ENCODE results near the gene LRIG2. TPM values are rescaled to one million over a fixed set of nuclear protein-coding genes. Genes with fewer than 3 reads are reported as not detected.
A peak's percentile ranks its signal among the peaks of the same experiment; 100 is the strongest.

LRIG2 gene
- total and polyA plus RNA-seq, 9 of the 15 experiments (the other 6 are each of a cell fraction or from before 2014, with no cell fraction given): 1.8 to 28.1 (median 11.5) TPM

DNA sequence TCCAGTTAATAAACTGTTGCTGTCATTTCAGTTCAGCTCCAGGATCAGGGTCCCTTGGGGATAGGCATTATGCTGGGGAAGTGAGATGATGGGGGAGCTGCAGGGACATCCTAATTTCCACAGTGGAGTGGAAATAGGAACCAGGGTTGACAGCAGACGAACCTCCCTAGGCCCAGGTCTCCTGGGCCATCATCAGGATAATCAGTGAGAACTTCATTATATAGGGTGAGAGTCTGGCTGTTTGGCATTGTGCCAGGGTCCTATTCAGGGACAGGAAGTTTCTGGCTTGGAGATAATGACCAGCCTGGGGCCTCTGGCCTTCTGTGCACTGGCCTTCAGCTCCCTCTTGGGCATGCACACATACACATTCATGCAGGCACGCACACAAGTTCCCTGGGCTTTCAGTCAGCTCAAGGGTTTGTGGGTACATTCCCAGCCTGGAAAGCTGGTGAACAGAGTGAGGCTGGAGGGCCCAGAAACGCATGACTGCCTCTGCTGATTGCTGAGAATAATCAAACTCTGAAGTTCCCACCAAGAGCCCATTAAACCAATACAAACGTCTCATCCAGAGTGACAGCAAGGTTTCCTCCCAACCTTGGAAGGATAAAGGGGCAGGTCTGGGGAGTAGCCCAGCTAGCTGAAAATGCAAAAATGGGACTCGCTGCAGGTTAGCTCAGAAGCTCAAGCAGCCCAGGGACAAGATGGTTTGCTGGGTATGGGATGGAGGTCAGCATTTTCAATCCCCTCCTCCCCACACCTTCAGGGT lies 13.9 kb upstream of the LRIG2 start (continued):
- TF ChIP-seq, protein P1, sequence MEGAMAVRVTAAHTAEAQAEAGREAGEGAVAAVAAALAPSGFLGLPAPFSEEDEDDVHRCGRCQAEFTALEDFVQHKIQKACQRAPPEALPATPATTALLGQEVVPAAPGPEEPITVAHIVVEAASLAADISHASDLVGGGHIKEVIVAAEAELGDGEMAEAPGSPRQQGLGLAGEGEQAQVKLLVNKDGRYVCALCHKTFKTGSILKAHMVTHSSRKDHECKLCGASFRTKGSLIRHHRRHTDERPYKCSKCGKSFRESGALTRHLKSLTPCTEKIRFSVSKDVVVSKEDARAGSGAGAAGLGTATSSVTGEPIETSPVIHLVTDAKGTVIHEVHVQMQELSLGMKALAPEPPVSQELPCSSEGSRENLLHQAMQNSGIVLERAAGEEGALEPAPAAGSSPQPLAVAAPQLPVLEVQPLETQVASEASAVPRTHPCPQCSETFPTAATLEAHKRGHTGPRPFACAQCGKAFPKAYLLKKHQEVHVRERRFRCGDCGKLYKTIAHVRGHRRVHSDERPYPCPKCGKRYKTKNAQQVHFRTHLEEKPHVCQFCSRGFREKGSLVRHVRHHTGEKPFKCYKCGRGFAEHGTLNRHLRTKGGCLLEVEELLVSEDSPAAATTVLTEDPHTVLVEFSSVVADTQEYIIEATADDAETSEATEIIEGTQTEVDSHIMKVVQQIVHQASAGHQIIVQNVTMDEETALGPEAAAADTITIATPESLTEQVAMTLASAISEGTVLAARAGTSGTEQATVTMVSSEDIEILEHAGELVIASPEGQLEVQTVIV (CRISPR knock-in tag; IDR thresholded peaks at IDR 0.05; ENCODE audit: borderline replicate concordance): no peak
- TF ChIP-seq, protein P2, sequence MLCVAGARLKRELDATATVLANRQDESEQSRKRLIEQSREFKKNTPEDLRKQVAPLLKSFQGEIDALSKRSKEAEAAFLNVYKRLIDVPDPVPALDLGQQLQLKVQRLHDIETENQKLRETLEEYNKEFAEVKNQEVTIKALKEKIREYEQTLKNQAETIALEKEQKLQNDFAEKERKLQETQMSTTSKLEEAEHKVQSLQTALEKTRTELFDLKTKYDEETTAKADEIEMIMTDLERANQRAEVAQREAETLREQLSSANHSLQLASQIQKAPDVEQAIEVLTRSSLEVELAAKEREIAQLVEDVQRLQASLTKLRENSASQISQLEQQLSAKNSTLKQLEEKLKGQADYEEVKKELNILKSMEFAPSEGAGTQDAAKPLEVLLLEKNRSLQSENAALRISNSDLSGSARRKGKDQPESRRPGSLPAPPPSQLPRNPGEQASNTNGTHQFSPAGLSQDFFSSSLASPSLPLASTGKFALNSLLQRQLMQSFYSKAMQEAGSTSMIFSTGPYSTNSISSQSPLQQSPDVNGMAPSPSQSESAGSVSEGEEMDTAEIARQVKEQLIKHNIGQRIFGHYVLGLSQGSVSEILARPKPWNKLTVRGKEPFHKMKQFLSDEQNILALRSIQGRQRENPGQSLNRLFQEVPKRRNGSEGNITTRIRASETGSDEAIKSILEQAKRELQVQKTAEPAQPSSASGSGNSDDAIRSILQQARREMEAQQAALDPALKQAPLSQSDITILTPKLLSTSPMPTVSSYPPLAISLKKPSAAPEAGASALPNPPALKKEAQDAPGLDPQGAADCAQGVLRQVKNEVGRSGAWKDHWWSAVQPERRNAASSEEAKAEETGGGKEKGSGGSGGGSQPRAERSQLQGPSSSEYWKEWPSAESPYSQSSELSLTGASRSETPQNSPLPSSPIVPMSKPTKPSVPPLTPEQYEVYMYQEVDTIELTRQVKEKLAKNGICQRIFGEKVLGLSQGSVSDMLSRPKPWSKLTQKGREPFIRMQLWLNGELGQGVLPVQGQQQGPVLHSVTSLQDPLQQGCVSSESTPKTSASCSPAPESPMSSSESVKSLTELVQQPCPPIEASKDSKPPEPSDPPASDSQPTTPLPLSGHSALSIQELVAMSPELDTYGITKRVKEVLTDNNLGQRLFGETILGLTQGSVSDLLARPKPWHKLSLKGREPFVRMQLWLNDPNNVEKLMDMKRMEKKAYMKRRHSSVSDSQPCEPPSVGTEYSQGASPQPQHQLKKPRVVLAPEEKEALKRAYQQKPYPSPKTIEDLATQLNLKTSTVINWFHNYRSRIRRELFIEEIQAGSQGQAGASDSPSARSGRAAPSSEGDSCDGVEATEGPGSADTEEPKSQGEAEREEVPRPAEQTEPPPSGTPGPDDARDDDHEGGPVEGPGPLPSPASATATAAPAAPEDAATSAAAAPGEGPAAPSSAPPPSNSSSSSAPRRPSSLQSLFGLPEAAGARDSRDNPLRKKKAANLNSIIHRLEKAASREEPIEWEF (CRISPR knock-in tag; IDR thresholded peaks at IDR 0.05): no peak
- TF ChIP-seq, protein P3, sequence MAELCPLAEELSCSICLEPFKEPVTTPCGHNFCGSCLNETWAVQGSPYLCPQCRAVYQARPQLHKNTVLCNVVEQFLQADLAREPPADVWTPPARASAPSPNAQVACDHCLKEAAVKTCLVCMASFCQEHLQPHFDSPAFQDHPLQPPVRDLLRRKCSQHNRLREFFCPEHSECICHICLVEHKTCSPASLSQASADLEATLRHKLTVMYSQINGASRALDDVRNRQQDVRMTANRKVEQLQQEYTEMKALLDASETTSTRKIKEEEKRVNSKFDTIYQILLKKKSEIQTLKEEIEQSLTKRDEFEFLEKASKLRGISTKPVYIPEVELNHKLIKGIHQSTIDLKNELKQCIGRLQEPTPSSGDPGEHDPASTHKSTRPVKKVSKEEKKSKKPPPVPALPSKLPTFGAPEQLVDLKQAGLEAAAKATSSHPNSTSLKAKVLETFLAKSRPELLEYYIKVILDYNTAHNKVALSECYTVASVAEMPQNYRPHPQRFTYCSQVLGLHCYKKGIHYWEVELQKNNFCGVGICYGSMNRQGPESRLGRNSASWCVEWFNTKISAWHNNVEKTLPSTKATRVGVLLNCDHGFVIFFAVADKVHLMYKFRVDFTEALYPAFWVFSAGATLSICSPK (IDR thresholded peaks at IDR 0.05; ENCODE audit: borderline replicate concordance): no peak
- TF ChIP-seq, protein P4, sequence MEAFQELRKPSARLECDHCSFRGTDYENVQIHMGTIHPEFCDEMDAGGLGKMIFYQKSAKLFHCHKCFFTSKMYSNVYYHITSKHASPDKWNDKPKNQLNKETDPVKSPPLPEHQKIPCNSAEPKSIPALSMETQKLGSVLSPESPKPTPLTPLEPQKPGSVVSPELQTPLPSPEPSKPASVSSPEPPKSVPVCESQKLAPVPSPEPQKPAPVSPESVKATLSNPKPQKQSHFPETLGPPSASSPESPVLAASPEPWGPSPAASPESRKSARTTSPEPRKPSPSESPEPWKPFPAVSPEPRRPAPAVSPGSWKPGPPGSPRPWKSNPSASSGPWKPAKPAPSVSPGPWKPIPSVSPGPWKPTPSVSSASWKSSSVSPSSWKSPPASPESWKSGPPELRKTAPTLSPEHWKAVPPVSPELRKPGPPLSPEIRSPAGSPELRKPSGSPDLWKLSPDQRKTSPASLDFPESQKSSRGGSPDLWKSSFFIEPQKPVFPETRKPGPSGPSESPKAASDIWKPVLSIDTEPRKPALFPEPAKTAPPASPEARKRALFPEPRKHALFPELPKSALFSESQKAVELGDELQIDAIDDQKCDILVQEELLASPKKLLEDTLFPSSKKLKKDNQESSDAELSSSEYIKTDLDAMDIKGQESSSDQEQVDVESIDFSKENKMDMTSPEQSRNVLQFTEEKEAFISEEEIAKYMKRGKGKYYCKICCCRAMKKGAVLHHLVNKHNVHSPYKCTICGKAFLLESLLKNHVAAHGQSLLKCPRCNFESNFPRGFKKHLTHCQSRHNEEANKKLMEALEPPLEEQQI (IDR thresholded peaks at IDR 0.05): no peak
- TF ChIP-seq, protein P5, sequence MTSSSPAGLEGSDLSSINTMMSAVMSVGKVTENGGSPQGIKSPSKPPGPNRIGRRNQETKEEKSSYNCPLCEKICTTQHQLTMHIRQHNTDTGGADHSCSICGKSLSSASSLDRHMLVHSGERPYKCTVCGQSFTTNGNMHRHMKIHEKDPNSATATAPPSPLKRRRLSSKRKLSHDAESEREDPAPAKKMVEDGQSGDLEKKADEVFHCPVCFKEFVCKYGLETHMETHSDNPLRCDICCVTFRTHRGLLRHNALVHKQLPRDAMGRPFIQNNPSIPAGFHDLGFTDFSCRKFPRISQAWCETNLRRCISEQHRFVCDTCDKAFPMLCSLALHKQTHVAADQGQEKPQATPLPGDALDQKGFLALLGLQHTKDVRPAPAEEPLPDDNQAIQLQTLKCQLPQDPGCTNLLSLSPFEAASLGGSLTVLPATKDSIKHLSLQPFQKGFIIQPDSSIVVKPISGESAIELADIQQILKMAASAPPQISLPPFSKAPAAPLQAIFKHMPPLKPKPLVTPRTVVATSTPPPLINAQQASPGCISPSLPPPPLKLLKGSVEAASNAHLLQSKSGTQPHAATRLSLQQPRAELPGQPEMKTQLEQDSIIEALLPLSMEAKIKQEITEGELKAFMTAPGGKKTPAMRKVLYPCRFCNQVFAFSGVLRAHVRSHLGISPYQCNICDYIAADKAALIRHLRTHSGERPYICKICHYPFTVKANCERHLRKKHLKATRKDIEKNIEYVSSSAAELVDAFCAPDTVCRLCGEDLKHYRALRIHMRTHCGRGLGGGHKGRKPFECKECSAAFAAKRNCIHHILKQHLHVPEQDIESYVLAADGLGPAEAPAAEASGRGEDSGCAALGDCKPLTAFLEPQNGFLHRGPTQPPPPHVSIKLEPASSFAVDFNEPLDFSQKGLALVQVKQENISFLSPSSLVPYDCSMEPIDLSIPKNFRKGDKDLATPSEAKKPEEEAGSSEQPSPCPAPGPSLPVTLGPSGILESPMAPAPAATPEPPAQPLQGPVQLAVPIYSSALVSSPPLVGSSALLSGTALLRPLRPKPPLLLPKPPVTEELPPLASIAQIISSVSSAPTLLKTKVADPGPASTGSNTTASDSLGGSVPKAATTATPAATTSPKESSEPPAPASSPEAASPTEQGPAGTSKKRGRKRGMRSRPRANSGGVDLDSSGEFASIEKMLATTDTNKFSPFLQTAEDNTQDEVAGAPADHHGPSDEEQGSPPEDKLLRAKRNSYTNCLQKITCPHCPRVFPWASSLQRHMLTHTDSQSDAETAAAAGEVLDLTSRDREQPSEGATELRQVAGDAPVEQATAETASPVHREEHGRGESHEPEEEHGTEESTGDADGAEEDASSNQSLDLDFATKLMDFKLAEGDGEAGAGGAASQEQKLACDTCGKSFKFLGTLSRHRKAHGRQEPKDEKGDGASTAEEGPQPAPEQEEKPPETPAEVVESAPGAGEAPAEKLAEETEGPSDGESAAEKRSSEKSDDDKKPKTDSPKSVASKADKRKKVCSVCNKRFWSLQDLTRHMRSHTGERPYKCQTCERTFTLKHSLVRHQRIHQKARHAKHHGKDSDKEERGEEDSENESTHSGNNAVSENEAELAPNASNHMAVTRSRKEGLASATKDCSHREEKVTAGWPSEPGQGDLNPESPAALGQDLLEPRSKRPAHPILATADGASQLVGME (CRISPR knock-in tag; IDR thresholded peaks at IDR 0.05): no peak
- no peak for TF ChIP-seq ELF2 (CRISPR knock-in tag; IDR thresholded peaks at IDR 0.05)
- peak; percentile 30; the same call in 1 of the 2 replicates for TF ChIP-seq GABPA (tag; conservative IDR thresholded peaks at IDR 0.05; ENCODE audit: low read depth)
